K562 (cell line): ENCODE results near the gene SLC49A3. TPM values are rescaled to one million over a fixed set of nuclear protein-coding genes. Genes with fewer than 3 reads are reported as not detected.

Source experiments
- ATAC-seq: fragments of 200-7000 bp; cut with Tn5 transposase; 3 replicates; pipeline ENCODE4 v1.9.1; 2020; ENCODE audit warnings: moderate library complexity
- BruUV-seq: library from RNA; stranded (reverse); fragments of 400-500 nt; replicated peaks from 2 replicates; lab custom pipeline; 2021; lab: Mats Ljungman, UMichigan
- CTCF ChIA-PET: fragments of 300-600 bp; formaldehyde crosslinking; extraction: SDS; loops from one replicate; lab custom pipeline; 2021; ENCODE audit warnings: low intra/inter-chr PET ratio; lab: Yijun Ruan, JAX
- POLR2A ChIA-PET: fragments of 300-600, 350-650 bp; sonication (Branson Sonifier 250); formaldehyde crosslinking; extraction: SDS; loops from one replicate; lab custom pipeline; 2021; ENCODE audit warnings: antibody characterized with exemption, inconsistent platforms; lab: Yijun Ruan, JAX
- DNase-seq, 4 experiments: peaks; one replicate each; pipeline versions ENCODE4 v3.0.0 to v3.0.0-alpha.2; 2011 to 2018; ENCODE audit warnings: low spot score in 3 of 4, mixed read lengths in 3 of 4; ENCODE audit errors: extremely low read depth in 1 of 4
- FAIRE-seq: peaks from 2 replicates; lab custom pipeline; 2011; peaks lifted over from hg19 to GRCh38; lab: Jason Lieb, UNC
- H2AFZ ChIP-seq: 2 replicates; pipeline ENCODE4 v1.6.0; 2011; ENCODE audit warnings: low read depth, low read length, control low read depth, inconsistent platforms
- H3K27ac ChIP-seq: fragments of 200-600 bp; 3 replicates; pipeline ENCODE4 v1.8.0; 2011; ENCODE audit warnings: low read depth, mild to moderate bottlenecking, control low read depth, inconsistent platforms, low read length, moderate library complexity, mixed read lengths; ENCODE audit errors: extremely low read depth
- H3K27me3 ChIP-seq, 2 experiments: fragments of 300-600 bp in 1 of 2; 2 replicates in 1 of 2; 3 replicates in 1 of 2; pipeline versions ENCODE4 v1.6.0 to v1.8.0; 2011; ENCODE audit warnings: inconsistent platforms in 2 of 2, low read length in 2 of 2, mild to moderate bottlenecking in 1 of 2, mixed read lengths in 1 of 2, moderate library complexity in 1 of 2; ENCODE audit not compliant: control insufficient read depth in 2 of 2, insufficient read depth in 2 of 2
- H3K36me3 ChIP-seq: fragments of 300-600 bp; 3 replicates; pipeline ENCODE4 v1.8.0; 2011; ENCODE audit warnings: mild to moderate bottlenecking, low read length, inconsistent platforms; ENCODE audit not compliant: control insufficient read depth, insufficient read depth
- H3K4me1 ChIP-seq, 2 experiments: fragments of 200-600 bp in 1 of 2; replicated peaks in 1 of 2; 2 replicates in 1 of 2; 3 replicates in 1 of 2; pipeline versions ENCODE4 v1.5.1 to v1.8.0; 2011; ENCODE audit warnings: inconsistent platforms in 2 of 2, low read length in 2 of 2, mild to moderate bottlenecking in 1 of 2, mixed read lengths in 1 of 2, moderate library complexity in 1 of 2; ENCODE audit not compliant: control insufficient read depth in 2 of 2, insufficient read depth in 2 of 2
- H3K4me2 ChIP-seq: 2 replicates; pipeline ENCODE4 v1.6.1; 2011; ENCODE audit warnings: low read length, control low read depth, inconsistent platforms, mixed read lengths; ENCODE audit not compliant: insufficient read depth
- H3K4me3 ChIP-seq: fragments of 200-600 bp; sonication (generic), shearing (Covaris generic); 2 replicates; pipeline ENCODE4 v1.5.1; 2016; ENCODE audit warnings: control low read depth, inconsistent platforms
- H3K79me2 ChIP-seq: fragments of 200-600 bp; 3 replicates; pipeline ENCODE4 v1.8.0; 2011; ENCODE audit warnings: low read length, inconsistent platforms; ENCODE audit not compliant: control insufficient read depth, insufficient read depth
- H3K9ac ChIP-seq, 2 experiments: 2 replicates each; pipeline versions ENCODE4 v1.6.0 to v1.6.1; 2011; ENCODE audit warnings: low read depth in 2 of 2, low read length in 2 of 2, control low read depth in 1 of 2, inconsistent platforms in 1 of 2, mild to moderate bottlenecking in 1 of 2, mixed read lengths in 1 of 2; ENCODE audit not compliant: insufficient read depth in 1 of 2
- H3K9me1 ChIP-seq: one replicate; pipeline ENCODE4 v1.6.0; 2011; ENCODE audit warnings: inconsistent platforms, mild to moderate bottlenecking, low read length, moderate library complexity; ENCODE audit not compliant: control insufficient read depth, insufficient read depth
- H3K9me3 ChIP-seq: replicated peaks from 2 replicates; pipeline ENCODE4 v1.5.1; 2011; ENCODE audit warnings: low read depth, low read length, inconsistent platforms; ENCODE audit not compliant: control insufficient read depth, insufficient read depth
- H4K20me1 ChIP-seq: replicated peaks from 2 replicates; pipeline ENCODE4 v1.6.1; 2011; ENCODE audit warnings: low read length, inconsistent platforms, mixed read lengths; ENCODE audit not compliant: control insufficient read depth, insufficient read depth
- C11orf30 ChIP-seq: fragments of 450-650 bp; IDR thresholded peaks from 2 replicates; pipeline ENCODE4 v1.6.1; 2016; ENCODE audit warnings: low read depth, mild to moderate bottlenecking
- ETV5 ChIP-seq: sonication (generic); formaldehyde crosslinking; IDR thresholded peaks from 2 replicates; pipeline ENCODE4 v1.4.0; 2020; ENCODE audit warnings: low read depth, mild to moderate bottlenecking, missing genetic modification reagents
- FOS ChIP-seq: IDR thresholded peaks from 3 replicates; pipeline ENCODE4 v1.6.1; 2011; ENCODE audit not compliant: insufficient read length; ENCODE audit errors: extremely low read depth
- JUN ChIP-seq, 2 experiments: sonication (generic) in 1 of 2; formaldehyde crosslinking in 1 of 2; IDR thresholded peaks; 2 replicates each; pipeline versions ENCODE4 v1.6.1 to v1.8.0; 2012 to 2022; ENCODE audit warnings: borderline replicate concordance in 2 of 2, mild to moderate bottlenecking in 2 of 2, improper control_type of control experiment in 1 of 2, low read depth in 1 of 2, low read length in 1 of 2, missing genetic modification reagents in 1 of 2
- KLF1 ChIP-seq: fragments of 450-650 bp; IDR thresholded peaks from 2 replicates; pipeline ENCODE4 v1.6.1; 2016; ENCODE audit warnings: missing genetic modification characterization, missing compliant biosample characterization
- MAFK ChIP-seq: IDR thresholded peaks from 2 replicates; pipeline ENCODE4 v1.6.1; 2011; ENCODE audit warnings: low read length, improper control_type of control experiment
- NFE2L1 ChIP-seq: fragments of 450-650 bp; IDR thresholded peaks from 2 replicates; pipeline ENCODE4 v1.6.1; 2016; ENCODE audit warnings: missing genetic modification characterization, low read depth, mild to moderate bottlenecking, missing compliant biosample characterization, moderate library complexity, borderline replicate concordance
- PTTG1 ChIP-seq: fragments of 450-650 bp; IDR thresholded peaks from 2 replicates; pipeline ENCODE4 v1.6.1; 2016; ENCODE audit warnings: low read depth, mild to moderate bottlenecking, missing genetic modification characterization, missing compliant biosample characterization
- SMAD3 ChIP-seq: fragments of 450-650 bp; formaldehyde crosslinking; conservative IDR thresholded peaks from 2 replicates; pipeline ENCODE4 v1.4.0; 2020; ENCODE audit warnings: mild to moderate bottlenecking
- SMAD4 ChIP-seq: fragments of 250-450 bp; sonication (Bioruptor Pico); conservative IDR thresholded peaks from 2 replicates; pipeline ENCODE4 v1.8.0; 2021; ENCODE audit warnings: inconsistent platforms, mild to moderate bottlenecking, moderate library complexity
- SUPT5H ChIP-seq: fragments of 450-650 bp; IDR thresholded peaks from 2 replicates; pipeline ENCODE4 v1.6.1; 2016
- ZFP36 ChIP-seq: fragments of 150-350 bp; IDR thresholded peaks from 2 replicates; pipeline ENCODE4 v1.6.1; 2018; ENCODE audit warnings: low read length, low read depth; ENCODE audit not compliant: partially characterized antibody
- ZKSCAN3 ChIP-seq: fragments of 250-450 bp; sonication (Bioruptor Pico); IDR thresholded peaks from 2 replicates; pipeline ENCODE4 v1.4.0; 2020
- ZNF224 ChIP-seq: sonication (generic); formaldehyde crosslinking; IDR thresholded peaks from 2 replicates; pipeline ENCODE4 v1.8.0; 2022; ENCODE audit warnings: mild to moderate bottlenecking, missing genetic modification reagents
- ZNF644 ChIP-seq: fragments of 200-800 bp; sonication (Bioruptor generic); IDR thresholded peaks from 2 replicates; pipeline ENCODE4 v1.6.1; 2016; ENCODE audit warnings: low read depth, missing genetic modification characterization, missing compliant biosample characterization
- ZNF785 ChIP-seq: fragments of 250-450 bp; sonication (Bioruptor Pico); IDR thresholded peaks from 2 replicates; pipeline ENCODE4 v1.4.0; 2020; ENCODE audit warnings: mild to moderate bottlenecking
- WGBS: fragments of 100-300 bp; shearing (Covaris generic); methylation state at CpG from one replicate; pipeline ENCODE4 v1.1.6; 2016; ENCODE audit warnings: low coverage, mixed read lengths; ENCODE audit not compliant: insufficient coverage; ENCODE audit errors: missing lambda C conversion rate; 5-methylcytosine and 5-hydroxymethylcytosine counted together
- in situ Hi-C: fragments of 300-500 bp; cut with MboI; formaldehyde crosslinking; loops from 4 replicates; pipeline ENCODE4 v1.15.0; 2018; ENCODE audit warnings: inconsistent platforms, mixed read lengths
- intact Hi-C: fragments of 100-400 bp; cut with micrococcal nuclease; formaldehyde crosslinking; loops from 2 replicates; pipeline ENCODE4 v1.14.2; 2022
- polyA plus RNA-seq, 8 experiments: library from polyadenylated mRNA; depleted of rRNA in 4 of 8; stranded (reverse) in 5 of 8; unstranded in 3 of 8; fragments of >200 nt; fragmentation: Nextera tagmentation in 2 of 8; fragmentation: Illumina TruSeq in 1 of 8; extraction: Ambion mirVana in 2 of 8; extraction: Trizol in 1 of 8; gene quantifications; 2 replicates each; pipeline versions ENCODE4 v1.2.1 to v1.2.3, GENCODE V29; 2011 to 2014; ENCODE audit warnings: inconsistent platforms in 1 of 8, missing spikeins in 1 of 8
- total RNA-seq, 7 experiments: library from RNA; depleted of rRNA in 6 of 7; stranded (reverse); fragments of >200 nt in 6 of 7; fragmentation: Illumina TruSeq in 2 of 7; extraction: Trizol in 2 of 7; gene quantifications; 2 replicates each; pipeline versions ENCODE4 v1.2.1 to v1.2.3, GENCODE V29; 2011 to 2021; ENCODE audit warnings: low replicate concordance in 1 of 7
- TF ChIP-seq, protein P1 (sequence below): sonication (generic); formaldehyde crosslinking; IDR thresholded peaks from 2 replicates; pipeline ENCODE4 v1.4.0; 2020; ENCODE audit warnings: mild to moderate bottlenecking, missing genetic modification reagents
- TF ChIP-seq, protein P2 (sequence below): fragments of 250-450 bp; sonication (Bioruptor Pico); IDR thresholded peaks from 2 replicates; pipeline ENCODE4 v1.4.0; 2020; ENCODE audit warnings: mild to moderate bottlenecking

Gene SLC49A3
- total and polyA plus RNA-seq, 9 of the 15 experiments (the other 6 are each of a cell fraction or from before 2014, with no cell fraction given) = 0.24 to 0.41 TPM; not detected in 7

DNA sequence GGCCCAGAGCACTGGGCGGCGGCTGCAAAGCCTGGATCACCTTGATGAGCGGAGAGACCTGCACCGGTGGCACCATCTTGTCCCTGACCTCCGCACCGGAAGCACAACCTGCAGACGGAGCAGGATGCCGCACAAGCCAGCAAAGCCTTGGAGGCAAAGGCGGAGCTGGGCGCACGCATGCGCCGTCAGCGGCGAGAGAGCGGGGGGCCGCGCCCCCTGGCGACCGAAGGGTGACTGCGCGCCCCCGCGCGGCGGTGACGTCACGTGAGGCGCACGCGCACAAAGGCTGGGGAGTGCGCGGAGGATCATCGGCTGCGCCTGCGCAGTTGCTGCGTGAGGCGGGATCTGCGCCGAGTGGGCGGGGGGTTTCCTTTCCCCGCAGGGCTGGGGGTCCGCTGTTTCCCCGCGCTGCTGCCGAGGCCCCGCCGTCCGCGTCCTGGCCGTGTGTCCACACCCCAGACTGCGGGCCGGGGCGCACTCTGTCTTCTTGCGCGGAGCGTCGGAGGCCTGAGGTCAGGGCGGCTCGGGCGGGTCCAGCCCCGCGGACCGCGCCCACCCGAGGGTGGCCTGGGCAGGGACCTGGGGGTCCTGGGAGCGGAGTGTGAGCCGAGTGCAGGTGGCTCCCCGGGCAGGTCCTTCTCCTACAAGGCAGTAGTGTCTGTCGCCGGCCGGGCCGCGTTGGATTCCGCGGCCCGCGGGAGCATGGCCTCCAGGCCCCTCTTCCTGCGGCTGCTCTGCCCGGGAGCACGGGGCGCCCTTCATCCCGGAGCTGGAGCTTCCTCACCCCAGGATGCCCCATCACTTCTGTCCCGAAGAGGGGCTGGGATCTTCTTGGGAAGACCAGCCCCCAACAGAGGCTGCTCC is 14.5 kb downstream of the SLC49A3 start, which contains the start of the genes ATP5ME and MYL5:
ATP5ME (minus strand) TSS at position 105 of the 864 bp plus-strand sequence; CDS start at position 76, 29 bp downstream.
MYL5 (plus strand) TSS at position 371 of the 864 bp plus-strand sequence. CDS start 3,485 bp downstream, outside the sequence.
- H3K27ac ChIP-seq = peak within 1 kb of the TSS; percentile 91
- DNase-seq = peak; percentile 97 to 100 (median 98)
- ChIA-PET POLR2A (interaction anchor here (0.5 to 0.7 kb wide), 6 partner anchors 9 to 200 kb away, joined by 3 to 4 read pairs (median 3); no protein-coding TSS in a partner anchor), CTCF (interaction anchor here (0.7 to 1.0 kb wide), 2 partner anchors 10 to 55 kb away, joined by 3 to 5 read pairs; no protein-coding TSS in a partner anchor)
- H3K4me3 ChIP-seq = peak within 1 kb of the TSS; percentile 97
- H2AFZ ChIP-seq = peak within 1 kb of the TSS; percentile 88
- WGBS = under 1% methylated on average over 69 of the region's 84 CpGs
- no peaks in the 10 kb centered on the region for H3K9me3 ChIP-seq
- H3K27me3 ChIP-seq = no peaks in the 10 kb centered on the region
- no peaks in the 10 kb centered on the region for H3K9me1 ChIP-seq
- peak; percentile 91 for ATAC-seq
- in situ Hi-C loops = no loop called here
- H3K4me2 ChIP-seq = peak within 1 kb of the TSS; percentile 93
- H3K36me3 ChIP-seq = peaks cover 32% of the 10 kb centered on the region
- BruUV-seq = TSS peak; percentile 68
- H4K20me1 ChIP-seq = peaks cover 5% of the 10 kb centered on the region; the same call in 1 of the 2 replicates
- peaks cover 9 to 61% of the 10 kb centered on the region in 2 experiments for H3K4me1 ChIP-seq
- peak within 1 kb of the TSS; percentile 95 to 96 for H3K9ac ChIP-seq
- intact Hi-C loops = loop anchor here (1.0 kb wide), 1 partner anchor 72 kb away; no protein-coding TSS in a partner anchor
- FAIRE-seq = peak; percentile 100
- peaks cover 22% of the 10 kb centered on the region for H3K79me2 ChIP-seq
- peak; percentile 86 for TF ChIP-seq C11orf30
- no peak for TF ChIP-seq ZNF785 (CRISPR knock-in tag)
- TF ChIP-seq ETV5 (CRISPR knock-in tag) = peak; percentile 38; the same call in 1 of the 2 replicates
- no peak for TF ChIP-seq FOS
- no peak for TF ChIP-seq ZNF644 (tag)
- no peak for TF ChIP-seq ZNF224 (CRISPR knock-in tag)
- peak; percentile 26; the same call in 1 of the 2 replicates for TF ChIP-seq MAFK
- TF ChIP-seq SMAD3 (CRISPR knock-in tag) = no peak
- no peak for TF ChIP-seq KLF1
- TF ChIP-seq SUPT5H = peak; percentile 64
- TF ChIP-seq, protein P1, sequence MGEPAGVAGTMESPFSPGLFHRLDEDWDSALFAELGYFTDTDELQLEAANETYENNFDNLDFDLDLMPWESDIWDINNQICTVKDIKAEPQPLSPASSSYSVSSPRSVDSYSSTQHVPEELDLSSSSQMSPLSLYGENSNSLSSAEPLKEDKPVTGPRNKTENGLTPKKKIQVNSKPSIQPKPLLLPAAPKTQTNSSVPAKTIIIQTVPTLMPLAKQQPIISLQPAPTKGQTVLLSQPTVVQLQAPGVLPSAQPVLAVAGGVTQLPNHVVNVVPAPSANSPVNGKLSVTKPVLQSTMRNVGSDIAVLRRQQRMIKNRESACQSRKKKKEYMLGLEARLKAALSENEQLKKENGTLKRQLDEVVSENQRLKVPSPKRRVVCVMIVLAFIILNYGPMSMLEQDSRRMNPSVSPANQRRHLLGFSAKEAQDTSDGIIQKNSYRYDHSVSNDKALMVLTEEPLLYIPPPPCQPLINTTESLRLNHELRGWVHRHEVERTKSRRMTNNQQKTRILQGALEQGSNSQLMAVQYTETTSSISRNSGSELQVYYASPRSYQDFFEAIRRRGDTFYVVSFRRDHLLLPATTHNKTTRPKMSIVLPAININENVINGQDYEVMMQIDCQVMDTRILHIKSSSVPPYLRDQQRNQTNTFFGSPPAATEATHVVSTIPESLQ (CRISPR knock-in tag) = no peak; the same call in 1 of the 2 replicates
- TF ChIP-seq ZKSCAN3 (CRISPR knock-in tag) = no peak
- no peak for TF ChIP-seq SMAD4 (CRISPR knock-in tag)
- TF ChIP-seq NFE2L1 (tag) = no peak
- peak; percentile 92 for TF ChIP-seq JUN (IDR thresholded peaks at IDR 0.05; ENCODE audit: borderline replicate concordance, low read depth, low read length)
- TF ChIP-seq JUN (CRISPR knock-in tag; IDR thresholded peaks at IDR 0.05; ENCODE audit: borderline replicate concordance) = no peak
- no peak for TF ChIP-seq ZFP36
- TF ChIP-seq, protein P2, sequence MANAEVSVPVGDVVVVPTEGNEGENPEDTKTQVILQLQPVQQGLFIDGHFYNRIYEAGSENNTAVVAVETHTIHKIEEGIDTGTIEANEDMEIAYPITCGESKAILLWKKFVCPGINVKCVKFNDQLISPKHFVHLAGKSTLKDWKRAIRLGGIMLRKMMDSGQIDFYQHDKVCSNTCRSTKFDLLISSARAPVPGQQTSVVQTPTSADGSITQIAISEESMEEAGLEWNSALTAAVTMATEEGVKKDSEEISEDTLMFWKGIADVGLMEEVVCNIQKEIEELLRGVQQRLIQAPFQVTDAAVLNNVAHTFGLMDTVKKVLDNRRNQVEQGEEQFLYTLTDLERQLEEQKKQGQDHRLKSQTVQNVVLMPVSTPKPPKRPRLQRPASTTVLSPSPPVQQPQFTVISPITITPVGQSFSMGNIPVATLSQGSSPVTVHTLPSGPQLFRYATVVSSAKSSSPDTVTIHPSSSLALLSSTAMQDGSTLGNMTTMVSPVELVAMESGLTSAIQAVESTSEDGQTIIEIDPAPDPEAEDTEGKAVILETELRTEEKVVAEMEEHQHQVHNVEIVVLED = peak; percentile 71
- no peak for TF ChIP-seq PTTG1 (tag)
